HG03039 (cell line): ENCODE measurements around the gene KIAA1755.
"Not testable (repeated sequence)": the region's sequence is repeated elsewhere in the genome, so short reads cannot be mapped to it uniquely, and the experiment has no call there.

Experiments used
- ATAC-seq: cut with Tn5 transposase; IDR thresholded peaks from one replicate; pipeline ENCODE4 v1.9.1; 2021; ENCODE audit warnings: mild to moderate bottlenecking, moderate library complexity; ENCODE audit not compliant: unreplicated experiment

The KIAA1755 gene

DNA sequence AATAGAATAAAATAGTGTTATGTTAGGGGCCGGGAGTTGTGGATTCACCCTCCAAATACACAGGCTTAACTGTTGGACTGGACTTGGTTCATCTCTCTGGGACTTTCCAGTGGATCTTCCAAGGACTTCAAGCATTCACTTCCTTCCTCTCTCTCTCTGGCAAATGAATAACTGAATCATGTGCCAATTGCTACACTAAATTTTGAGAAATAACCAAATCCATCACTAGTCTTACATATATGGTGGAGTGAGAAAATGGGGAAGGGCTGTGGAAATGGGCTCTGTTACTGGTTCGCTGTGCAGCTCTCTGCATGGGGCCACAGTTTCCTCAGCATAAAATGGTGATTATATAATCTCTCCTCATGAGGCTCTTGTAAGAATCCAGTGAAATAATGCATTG, 6.8 kb upstream of the KIAA1755 start:
- no peak for ATAC-seq

- no peak for ATAC-seq
Observed at GRCh38 chr20:38266426-38266825, 5.9 kb upstream of the KIAA1755 start.

- ATAC-seq = no peak
Observed at GRCh38 chr20:38262931-38263330, 2.4 kb upstream of the KIAA1755 start.

- ATAC-seq = no peak
Observed at GRCh38 chr20:38261054-38261390, 487 bp upstream of the KIAA1755 start.

GRCh38 chr20:38260025-38260377, 534 bp downstream of the KIAA1755 start:
- no peak for ATAC-seq

- ATAC-seq = no peak
Observed at GRCh38 chr20:38258545-38259215, 1.9 kb downstream of the KIAA1755 start.

DNA sequence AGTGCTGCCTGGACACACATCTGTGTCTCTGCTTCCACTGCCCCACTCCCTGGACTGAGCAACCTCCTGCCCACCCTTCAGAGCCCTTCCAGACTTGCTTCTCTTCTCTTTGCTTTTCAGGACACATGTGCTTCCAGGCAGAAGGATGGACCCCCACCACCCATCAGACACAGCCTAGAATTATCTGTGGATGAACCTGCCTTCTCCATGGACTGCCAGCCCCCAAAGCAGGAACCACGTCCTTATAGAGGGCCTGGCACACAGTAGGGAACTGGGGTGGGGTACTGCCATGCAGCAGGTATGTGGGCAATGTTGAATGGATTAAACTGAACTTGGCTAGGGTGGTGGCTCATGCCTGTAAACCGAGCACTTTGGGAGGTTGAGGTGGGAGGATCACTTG, 3.6 kb downstream of the KIAA1755 start:
- no peak for ATAC-seq

DNA sequence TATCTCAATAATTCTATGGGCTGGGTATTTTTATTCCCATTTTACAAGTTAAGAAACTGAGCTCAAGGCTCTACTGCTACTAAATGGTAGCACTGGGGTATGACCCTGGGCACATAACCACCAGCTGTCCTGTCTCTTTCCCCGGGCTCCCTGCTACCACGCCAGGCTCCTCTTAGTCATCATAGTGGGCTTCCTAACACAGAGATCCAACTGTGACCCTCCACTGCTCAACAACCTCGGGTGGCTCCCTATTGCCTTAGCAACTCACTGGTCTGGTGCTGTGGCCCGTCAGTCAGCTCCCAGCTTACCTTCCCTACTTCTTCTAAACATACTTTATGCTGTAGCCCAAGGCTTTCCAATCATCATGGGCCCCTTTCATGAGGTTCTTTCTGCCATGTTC, 4.5 kb downstream of the KIAA1755 start:
- no peak for ATAC-seq

DNA sequence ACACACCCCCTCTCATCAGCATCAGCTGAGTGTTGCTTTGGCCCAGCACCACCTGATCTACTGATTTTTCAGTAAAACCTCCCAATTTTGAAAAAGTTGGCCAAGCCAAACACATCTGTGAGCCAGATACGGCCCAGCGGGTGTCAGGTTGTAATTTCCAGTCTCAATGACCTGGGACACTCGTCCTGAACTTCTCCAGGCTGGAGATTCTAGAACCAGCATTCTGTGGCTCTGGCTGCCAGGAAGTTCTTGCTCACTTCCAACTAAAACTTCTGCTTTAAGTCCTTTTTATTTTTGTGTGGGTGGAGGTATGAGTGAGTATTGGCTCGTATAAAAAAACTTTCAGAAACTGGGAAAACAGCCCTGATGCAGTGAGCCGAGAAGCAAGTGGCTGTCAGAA, 5.1 kb downstream of the KIAA1755 start:
- no peak for ATAC-seq

GRCh38 chr20:38254621-38255020, 5.9 kb downstream of the KIAA1755 start:
- ATAC-seq = not testable (repeated sequence)

GRCh38 chr20:38253571-38253970, 7.0 kb downstream of the KIAA1755 start:
- ATAC-seq = no peak

DNA sequence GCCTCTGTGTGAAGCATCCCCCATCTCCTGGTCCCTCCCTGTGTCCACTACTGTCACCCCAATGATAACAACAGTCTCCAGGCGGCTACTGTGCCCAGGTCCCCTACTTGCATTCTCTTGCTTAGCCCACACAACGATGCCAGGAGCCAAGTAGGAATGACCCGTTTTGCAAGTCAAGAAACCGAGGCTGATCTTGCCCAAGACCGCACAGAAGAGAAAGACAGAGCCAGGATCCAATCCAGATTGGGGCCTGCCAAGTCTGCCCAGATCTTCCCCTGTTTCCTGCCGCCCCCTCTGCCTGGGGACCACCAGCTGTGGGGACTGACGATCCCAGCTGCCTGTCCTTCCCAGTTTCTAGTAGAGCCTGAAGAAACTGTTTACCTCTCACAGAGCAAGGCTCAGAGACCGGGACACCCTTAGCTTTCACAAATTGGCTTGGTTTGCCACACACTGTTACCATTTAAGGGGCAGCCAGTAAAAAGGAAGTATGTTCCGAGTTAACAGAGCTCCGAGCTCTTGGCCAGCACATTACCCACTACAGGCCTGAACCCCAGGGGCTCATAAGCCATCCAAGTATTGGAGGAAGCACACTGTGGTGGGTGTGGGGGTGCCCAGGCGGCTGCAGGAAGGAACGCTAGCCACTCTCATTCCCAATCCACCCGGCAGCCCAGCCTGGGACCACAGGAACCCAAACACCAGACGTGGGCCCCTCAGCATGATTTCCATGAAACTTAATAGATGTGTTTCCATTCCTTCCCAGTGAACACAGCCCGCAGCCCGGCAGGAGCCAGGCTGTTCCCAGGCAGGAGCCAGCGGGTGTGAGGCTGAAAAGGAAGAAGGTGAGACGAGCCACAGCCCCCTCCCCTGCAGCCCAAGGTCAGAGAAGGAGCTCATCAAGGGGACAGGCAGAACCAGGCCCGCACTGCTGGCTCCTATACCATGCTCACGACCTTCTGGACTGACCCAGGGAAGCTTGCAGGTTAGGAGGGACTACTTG, 7.9 kb downstream of the KIAA1755 start:
- ATAC-seq = no peak

GRCh38 chr20:38251441-38251840, 9.1 kb downstream of the KIAA1755 start:
- ATAC-seq = not testable (repeated sequence)

DNA sequence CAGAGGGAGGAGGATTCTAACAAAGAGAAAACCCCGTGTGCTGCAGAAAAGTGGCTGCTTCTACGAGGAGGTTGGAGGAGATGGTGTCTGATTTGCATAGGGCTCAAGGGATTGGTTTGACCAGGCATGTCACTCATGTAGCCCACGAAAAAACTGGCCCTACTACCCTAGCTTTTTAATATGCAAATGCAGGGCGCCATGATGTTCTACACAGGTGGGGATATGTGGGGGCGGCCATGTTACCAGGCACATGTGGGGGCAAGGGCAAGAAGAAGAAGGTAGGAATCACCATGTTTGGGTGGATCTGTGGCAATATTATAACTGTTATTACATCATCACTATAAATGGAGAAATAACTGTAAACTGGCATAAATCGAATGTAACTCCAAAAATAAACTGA, 9.9 kb downstream of the KIAA1755 start:
- no peak for ATAC-seq

GRCh38 chr20:38249536-38250310, 10.8 kb downstream of the KIAA1755 start:
- no peak for ATAC-seq

DNA sequence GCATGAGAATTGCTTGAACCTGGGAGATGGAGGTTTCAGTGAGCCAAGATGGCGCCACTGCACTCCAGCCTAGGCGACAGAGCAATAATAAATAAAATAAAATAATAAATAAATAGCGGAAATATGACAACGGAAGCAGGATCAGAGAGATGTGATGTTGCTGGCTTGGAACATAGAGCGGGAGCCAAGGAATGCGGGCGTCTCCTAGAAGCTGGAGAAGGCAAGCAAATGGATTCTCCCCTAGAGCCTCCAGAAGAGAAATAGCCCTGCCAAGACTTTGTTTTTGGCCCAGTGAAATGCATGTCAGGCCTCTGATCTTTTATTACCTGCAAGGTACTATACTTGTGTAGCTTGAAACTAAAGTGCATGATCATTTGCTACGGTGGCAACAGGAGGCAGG, 12.4 kb downstream of the KIAA1755 start:
- no peak for ATAC-seq

DNA sequence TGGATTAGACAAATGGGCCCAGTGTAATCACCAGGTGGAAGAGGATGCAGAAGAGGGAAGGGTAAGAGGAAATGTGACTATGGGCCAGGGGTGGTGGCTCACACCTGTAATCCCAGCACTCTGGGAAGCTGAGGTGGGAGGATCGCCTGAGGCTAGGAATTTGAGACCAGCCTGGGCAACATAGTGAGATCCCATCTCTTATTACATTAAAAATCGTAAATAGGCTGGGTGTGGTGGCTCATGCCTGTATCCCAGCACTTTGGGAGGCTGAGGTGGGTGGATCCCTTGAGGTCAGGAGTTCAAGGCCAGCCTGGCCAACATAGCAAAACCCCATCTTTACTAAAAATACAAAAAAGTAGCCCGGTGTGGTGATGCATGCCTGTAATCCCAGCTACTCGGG, 12.8 kb downstream of the KIAA1755 start:
- not testable (repeated sequence) for ATAC-seq

DNA sequence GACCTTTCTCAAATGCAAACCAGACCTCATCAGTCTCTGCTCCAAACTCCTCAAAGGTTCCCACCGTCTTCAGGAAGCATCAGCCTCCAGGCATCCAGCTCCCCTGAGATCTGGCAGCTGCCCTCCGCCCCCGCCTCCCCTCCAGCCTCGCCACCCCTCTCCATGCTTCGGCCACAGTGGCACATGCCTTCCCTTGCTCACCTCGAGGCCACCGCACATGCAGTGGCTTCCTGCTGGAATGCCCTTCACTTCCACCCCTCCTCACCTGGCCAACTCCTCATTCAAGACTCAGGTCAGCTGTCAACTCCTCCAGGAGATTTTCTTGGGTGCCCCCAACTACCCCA, 13.4 kb downstream of the KIAA1755 start:
- no peak for ATAC-seq

GRCh38 chr20:38246357-38247165, 14.0 kb downstream of the KIAA1755 start:
- ATAC-seq = no peak

- no peak for ATAC-seq
Observed at GRCh38 chr20:38245753-38246152, 14.8 kb downstream of the KIAA1755 start.

DNA sequence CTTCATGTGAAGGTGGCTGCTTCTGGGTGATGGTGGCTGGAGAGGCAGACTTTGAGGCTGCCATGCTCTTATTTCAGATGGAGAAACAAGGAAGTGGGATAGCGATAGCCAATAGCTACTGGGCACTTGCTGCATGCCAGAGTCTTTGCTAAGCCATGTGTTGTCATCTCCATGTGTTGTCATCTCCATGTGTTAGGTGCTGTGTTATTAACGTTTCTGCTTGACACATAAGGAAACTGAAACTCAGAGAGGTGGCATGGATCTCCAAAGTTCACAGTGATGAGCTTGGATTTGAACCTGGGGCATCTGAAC, 16.9 kb downstream of the KIAA1755 start:
- ATAC-seq = no peak
